Ovary (tissue), 9 donors: Measurements from ENCODE around the gene POR. TPM values are rescaled to one million over a fixed set of nuclear protein-coding genes. Genes with fewer than 3 reads are reported as not detected.
A peak's percentile ranks its signal among the peaks of the same experiment; 100 is the strongest.

ENCODE experiments used
- DNase-seq, 5 donors: peaks; one replicate each; pipeline ENCODE4 v3.0.0-alpha.2; 2019 to 2020
- H3K27ac ChIP-seq, 2 donors: fragments of 200-600 bp; one replicate each; pipeline versions ENCODE4 v1.5.1 to v1.8.0; 2019 to 2022
- H3K27me3 ChIP-seq: fragments of 200-600 bp; one replicate; pipeline ENCODE4 v1.8.0; 2022
- H3K36me3 ChIP-seq: fragments of 200-600 bp; sonication (generic); one replicate; pipeline ENCODE4 v1.5.1; 2019
- H3K4me1 ChIP-seq: one replicate; pipeline ENCODE4 v1.8.1; 2013; ENCODE audit warnings: mild to moderate bottlenecking, moderate library complexity; ENCODE audit not compliant: insufficient read depth
- H3K4me3 ChIP-seq: fragments of 200-600 bp; sonication (generic); one replicate; pipeline ENCODE4 v1.5.1; 2017
- H3K9me3 ChIP-seq, 2 donors: fragments of 200-600 bp in 1 of 2; sonication (generic) in 1 of 2; one replicate each; pipeline versions ENCODE4 v1.5.1 to v1.8.1; 2013 to 2019; ENCODE audit warnings: mild to moderate bottlenecking in 1 of 2, moderate library complexity in 1 of 2
- CTCF ChIP-seq, 3 donors: fragments of 450-650 bp in 2 of 3; fragments of 200-600 bp in 1 of 3; IDR thresholded peaks; one replicate each; pipeline versions ENCODE4 v1.5.1 to v1.8.0; 2016 to 2022; ENCODE audit warnings: antibody characterized with exemption in 3 of 3, mild to moderate bottlenecking in 1 of 3
- EP300 ChIP-seq: sonication (generic); formaldehyde crosslinking; IDR thresholded peaks from one replicate; pipeline ENCODE4 v1.6.1; 2017; ENCODE audit warnings: antibody characterized with exemption
- POLR2A ChIP-seq: fragments of 450-650 bp; IDR thresholded peaks from one replicate; pipeline ENCODE4 v1.6.1; 2017; ENCODE audit warnings: antibody characterized with exemption, mild to moderate bottlenecking, moderate library complexity
- WGBS, 3 donors: extraction: QIAGEN DNeasy Blood & Tissue Kit in 1 of 3; methylation state at CpG; one replicate each; pipeline versions ENCODE4 v1.1.5 to v1.1.7; 2013 to 2017; 5-methylcytosine and 5-hydroxymethylcytosine counted together
- intact Hi-C, 4 donors: fragments of 100-400 bp; cut with DNase I; formaldehyde crosslinking; loops; one replicate each; pipeline versions ENCODE4 v1.11.0 to v1.15.1; 2022 to 2023
- polyA plus RNA-seq, 2 donors: library from polyadenylated mRNA; stranded (reverse); fragments of 200-250 nt in 1 of 2; fragments of 350-450 nt in 1 of 2; fragmentation: Illumina TruSeq in 1 of 2; extraction: RNeasy Lipid Tissue Mini Kit (QIAGEN cat#74804) in 1 of 2; gene quantifications; one replicate each; pipeline ENCODE4 v1.2.3, GENCODE V29; 2013 to 2014
- total RNA-seq, 7 donors: library from RNA; depleted of rRNA in 2 of 7; stranded (reverse); fragments of >200 nt in 2 of 7; fragmentation: NEBNext Ultra II Directional in 3 of 7; extraction: Animal tissue kit (Norgen Biotek cat#: 25700) in 3 of 7; gene quantifications; one replicate each; pipeline versions ENCODE4 v1.1.0 to v1.2.4, GENCODE V29; 2016 to 2023
- donor health status: DM: no; HTN: no; CAD: no; lungs with moderate emphysema.
- donor health status: DM: no; HTN: no; CAD: no.
- donor health status: Bipolar disorder and iron deficiency.
- donor health status: DM: yes; HTN: yes; CAD: no.
- donor health status: DM: no; HTN: no; CAD: no.
- donor health status: DM: yes; HTN: yes; CAD: no.

The POR gene
- total and polyA plus RNA-seq, 9 donors = 71.8 to 191 (median 144) TPM

DNA sequence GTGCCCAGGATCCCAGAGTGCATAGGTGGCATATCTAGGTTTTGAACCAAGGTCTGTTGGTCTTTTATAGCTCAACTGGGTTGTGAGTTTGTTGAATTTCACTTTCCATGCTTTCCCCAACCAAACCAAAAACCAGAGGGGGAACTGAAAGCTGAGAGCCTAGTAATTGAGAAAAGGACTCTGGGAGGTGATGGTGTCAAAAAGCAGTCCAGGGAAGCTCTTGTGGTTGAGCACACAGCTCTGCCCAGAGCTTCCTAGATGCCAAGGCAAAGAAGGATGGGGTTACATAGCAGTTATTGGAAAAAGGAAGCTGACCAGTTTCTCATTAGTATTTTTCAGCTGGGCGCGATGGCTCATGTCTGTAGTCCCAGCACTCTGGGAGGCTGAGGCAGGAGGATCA is 9.9 kb downstream of the POR start:
- no peak for TF ChIP-seq CTCF (IDR thresholded peaks at IDR 0.05)
- no peak for TF ChIP-seq EP300
- TF ChIP-seq POLR2A = no peak
- intact Hi-C loops = no loop called here
- DNase-seq = no peak

DNA sequence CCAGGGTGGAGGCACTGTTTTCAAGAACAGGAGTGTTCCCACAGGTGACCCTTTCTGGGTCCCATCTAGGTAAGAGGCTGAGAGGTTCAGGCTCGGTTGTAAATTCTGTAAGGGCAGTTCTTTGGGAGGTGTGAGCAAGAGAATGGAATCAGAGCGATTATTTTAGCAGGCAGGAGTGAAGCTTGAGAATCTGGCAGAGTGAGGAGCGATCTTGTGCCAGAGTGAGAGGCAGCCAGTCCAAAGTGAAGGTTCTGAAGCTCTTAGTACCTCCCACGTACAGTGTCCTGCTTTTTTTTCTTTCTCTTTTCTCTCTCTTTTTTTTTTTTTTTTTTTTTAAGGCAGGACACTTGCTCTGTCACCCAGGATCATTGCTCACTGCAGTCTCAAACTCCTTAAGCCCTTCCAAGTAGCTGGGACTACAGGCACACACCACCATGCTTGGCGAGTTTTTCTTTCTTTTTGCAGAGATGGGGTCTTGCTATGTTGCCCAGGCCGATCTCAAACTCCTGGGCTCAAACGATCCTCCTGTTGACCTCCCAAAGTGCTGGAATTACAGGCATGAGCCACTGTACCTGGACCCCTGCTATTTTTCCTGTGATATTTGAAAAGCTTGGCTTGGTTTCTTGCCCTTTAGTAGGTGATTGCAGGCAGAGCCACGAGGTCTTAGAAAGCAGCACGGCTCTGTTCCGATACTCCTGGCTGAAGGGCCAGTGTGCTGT is 10.9 kb downstream of the POR start:
- peak in 3 of 5 donors; percentile 33 to 53 (median 41) for DNase-seq
- Histone ChIP-seq H3K4me1 (peaks cover 10% of the 10 kb centered on the region), H3K9me3 (no peaks in the 10 kb centered on the region), H3K36me3 (no peaks in the 10 kb centered on the region), H3K27ac (no peak overlapping the region), H3K27me3 (no peaks in the 10 kb centered on the region), H3K4me3 (no peak overlapping the region)
- 55 to 62% (median 56%) methylated on average over 10 of the region's 10 CpGs for WGBS, 3 donors
- intact Hi-C loops = no loop called here
- no peak for TF ChIP-seq CTCF (IDR thresholded peaks at IDR 0.05)
- no peak for TF ChIP-seq EP300
- TF ChIP-seq POLR2A = no peak

More for the DNA sequence above, 9.9 kb downstream of the POR start:
- H3K27ac ChIP-seq = no peak overlapping the region
- H3K4me1 ChIP-seq = peaks cover 15% of the 10 kb centered on the region
- H3K36me3 ChIP-seq = no peaks in the 10 kb centered on the region
- H3K4me3 ChIP-seq = no peak overlapping the region
- no peaks in the 10 kb centered on the region for H3K9me3 ChIP-seq
- no peaks in the 10 kb centered on the region for H3K27me3 ChIP-seq
- WGBS, 3 donors = 93 to 100% (median 95%) methylated on average over 2 of the region's 2 CpGs

DNA sequence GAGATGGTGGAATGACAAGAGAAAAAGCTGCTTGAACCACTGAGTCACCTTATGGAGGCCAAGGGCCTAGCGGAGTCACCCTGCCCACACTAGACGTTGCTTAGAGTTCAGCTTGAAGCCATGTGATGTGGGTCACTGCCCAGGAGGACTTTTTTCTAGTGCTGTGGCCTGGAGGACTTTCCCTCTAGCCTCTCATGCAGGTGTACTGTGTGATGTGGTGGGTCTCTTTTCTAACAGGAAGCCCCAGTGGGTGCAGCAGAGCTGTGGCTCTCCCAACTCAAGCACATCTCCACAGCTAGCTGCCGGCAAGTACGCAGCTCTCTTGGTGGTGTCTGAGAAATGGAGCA is 13.6 kb downstream of the POR start:
- Histone ChIP-seq H3K27me3 (no peaks in the 10 kb centered on the region), H3K4me1 (peaks cover 9% of the 10 kb centered on the region), H3K36me3 (no peaks in the 10 kb centered on the region), H3K27ac (no peak overlapping the region), H3K9me3 (no peaks in the 10 kb centered on the region), H3K4me3 (no peak overlapping the region)
- 87 to 91% (median 89%) methylated on average over 4 of the region's 4 CpGs for WGBS, 3 donors
- intact Hi-C loops = no loop called here
- TF ChIP-seq EP300 = no peak
- no peak for TF ChIP-seq CTCF (IDR thresholded peaks at IDR 0.05)
- no peak for TF ChIP-seq POLR2A
- no peak for DNase-seq

- H3K36me3 ChIP-seq = no peaks in the 10 kb centered on the region
- no peak overlapping the region for H3K27ac ChIP-seq
- no peaks in the 10 kb centered on the region for H3K27me3 ChIP-seq
- TF ChIP-seq CTCF (IDR thresholded peaks at IDR 0.05) (no peak), EP300 (no peak)
- WGBS, 3 donors = 37 to 53% (median 43%) methylated on average over 5 of the region's 5 CpGs
- no peak overlapping the region for H3K4me3 ChIP-seq
- no peak for DNase-seq
- intact Hi-C loops = no loop called here
- no peaks in the 10 kb centered on the region for H3K9me3 ChIP-seq
- H3K4me1 ChIP-seq = peaks cover 5% of the 10 kb centered on the region
Observed at GRCh38 chr7:75931680-75932079, 16.7 kb downstream of the POR start.
